Measurements from ENCODE around the gene STARD3NL. TPM values are rescaled to one million over a fixed set of nuclear protein-coding genes. Genes with fewer than 3 reads are reported as not detected.

The STARD3NL gene
- total RNA-seq, 4 donors from 2014 or later, result 29.2 to 56.1 (median 48.4) TPM

- intact Hi-C loops (cut with DNase I), result no loop called here
- DNase-seq (ENCODE audit: extremely low spot score), result no peak
- Histone ChIP-seq H3K27me3 (no peaks in the 10 kb centered on the region), H3K36me3 (no peaks in the 10 kb centered on the region), H3K27ac (replicated peaks in 1 of 4) (no peak overlapping the region), H3K4me3 (no peak overlapping the region), H3K9me3 (peaks cover 0 to 19% (median 5%) of the 10 kb centered on the region in 4 donors), H3K4me1 (peaks cover 9 to 38% (median 34%) of the 10 kb centered on the region in 4 donors)
- 98% methylated on average over 2 of the region's 2 CpGs for WGBS
- TF ChIP-seq CTCF (IDR thresholded peaks at IDR 0.05), result no peak
- no peak for TF ChIP-seq POLR2A (IDR thresholded peaks at IDR 0.05; ENCODE audit: low read depth)
- TF ChIP-seq POLR2AphosphoS5 (IDR thresholded peaks at IDR 0.05), result no peak
- no peak for TF ChIP-seq EP300 (IDR thresholded peaks at IDR 0.05)
Observed at GRCh38 chr7:38192327-38192726, 14.3 kb downstream of the STARD3NL start.

GRCh38 chr7:38195804-38196595 lies 18.0 kb downstream of the STARD3NL start:
- Histone ChIP-seq H3K36me3 (no peaks in the 10 kb centered on the region), H3K4me3 (no peak overlapping the region), H3K27ac (replicated peaks in 1 of 4) (peak overlapping the region in 1 of 4 donors; percentile 54), H3K4me1 (peaks cover 24 to 55% (median 54%) of the 10 kb centered on the region in 4 donors), H3K9me3 (peaks cover 0 to 18% (median 5%) of the 10 kb centered on the region in 4 donors), H3K27me3 (no peaks in the 10 kb centered on the region)
- intact Hi-C loops (cut with DNase I), result no loop called here
- TF ChIP-seq EP300 (IDR thresholded peaks at IDR 0.05), result no peak
- TF ChIP-seq CTCF (IDR thresholded peaks at IDR 0.05), result no peak
- TF ChIP-seq POLR2AphosphoS5 (IDR thresholded peaks at IDR 0.05), result no peak
- no peak for TF ChIP-seq POLR2A (IDR thresholded peaks at IDR 0.05; ENCODE audit: low read depth)
- no peak for DNase-seq (ENCODE audit: extremely low spot score)
- WGBS, result 76% methylated on average over 4 of the region's 4 CpGs

- no peak for DNase-seq (ENCODE audit: extremely low spot score)
- Histone ChIP-seq H3K36me3 (peaks cover 0 to 4% (median 2%) of the 10 kb centered on the region in 4 donors), H3K27me3 (no peaks in the 10 kb centered on the region), H3K27ac (replicated peaks in 1 of 4) (no peak overlapping the region), H3K4me3 (no peak overlapping the region), H3K4me1 (peaks cover 24 to 61% (median 56%) of the 10 kb centered on the region in 4 donors), H3K9me3 (no peaks in the 10 kb centered on the region)
- intact Hi-C loops (cut with DNase I), result no loop called here
- TF ChIP-seq CTCF (IDR thresholded peaks at IDR 0.05), result no peak
- no peak for TF ChIP-seq POLR2A (IDR thresholded peaks at IDR 0.05; ENCODE audit: low read depth)
- no peak for TF ChIP-seq EP300 (IDR thresholded peaks at IDR 0.05)
- TF ChIP-seq POLR2AphosphoS5 (IDR thresholded peaks at IDR 0.05), result no peak
Observed at GRCh38 chr7:38198366-38198765, 20.3 kb downstream of the STARD3NL start.

GRCh38 chr7:38199154-38199553 lies 21.1 kb downstream of the STARD3NL start:
- H3K27me3 ChIP-seq, result no peaks in the 10 kb centered on the region
- intact Hi-C loops (cut with DNase I), result no loop called here
- peaks cover 24 to 61% (median 56%) of the 10 kb centered on the region in 4 donors for H3K4me1 ChIP-seq
- no peak overlapping the region for H3K27ac ChIP-seq (replicated peaks in 1 of 4)
- peaks cover 0 to 4% (median 2%) of the 10 kb centered on the region in 4 donors for H3K36me3 ChIP-seq
- H3K4me3 ChIP-seq, result no peak overlapping the region
- H3K9me3 ChIP-seq, result no peaks in the 10 kb centered on the region
- TF ChIP-seq CTCF (IDR thresholded peaks at IDR 0.05), result no peak
- TF ChIP-seq POLR2AphosphoS5 (IDR thresholded peaks at IDR 0.05), result no peak
- TF ChIP-seq POLR2A (IDR thresholded peaks at IDR 0.05; ENCODE audit: low read depth), result no peak
- TF ChIP-seq EP300 (IDR thresholded peaks at IDR 0.05), result no peak
- no peak for DNase-seq (ENCODE audit: extremely low spot score)
- 56% methylated on average over 2 of the region's 2 CpGs for WGBS
